Germinal center (tissue), 1 donor: ENCODE data around the gene ZNF550.
"Not testable (repeated sequence)": the region's sequence is repeated elsewhere in the genome, so short reads cannot be mapped to it uniquely, and the experiment has no call there.

Source experiments
- DNase-seq: peaks from one replicate; pipeline ENCODE4 v3.0.0; 2012; ENCODE audit warnings: mixed read lengths, low spot score

The ZNF550 gene

GRCh38 chr19:57527136-57527881, 32.4 kb downstream of the ZNF550 start, which contains the start of gene ZNF549:
TSS of gene ZNF549 (plus strand) at chr19:57527356. CDS start at chr19:57527574, 218 bp downstream.
- DNase-seq, result peak; percentile 97

- not testable (repeated sequence) for DNase-seq
Measured at GRCh38 chr19:57518021-57518420, 41.6 kb downstream of the ZNF550 start.

- no peak for DNase-seq
Measured at GRCh38 chr19:57515255-57515654, 44.4 kb downstream of the ZNF550 start.

- no peak for DNase-seq
Measured at GRCh38 chr19:57512845-57513244, 46.8 kb downstream of the ZNF550 start.

GRCh38 chr19:57511484-57511883, 48.2 kb downstream of the ZNF550 start:
- DNase-seq, result no peak

GRCh38 chr19:57506163-57506562, 53.5 kb downstream of the ZNF550 start:
- no peak for DNase-seq

GRCh38 chr19:57500400-57500799, 59.3 kb downstream of the ZNF550 start:
- not testable (repeated sequence) for DNase-seq

GRCh38 chr19:57499680-57500395, 59.8 kb downstream of the ZNF550 start, which contains the start of gene ZNF773:
TSS of gene ZNF773 (plus strand) at chr19:57499938. CDS start at chr19:57500081, 143 bp downstream.
- peak; percentile 93 for DNase-seq

- not testable (repeated sequence) for DNase-seq
Measured at GRCh38 chr19:57499332-57499679, 60.4 kb downstream of the ZNF550 start.

- not testable (repeated sequence) for DNase-seq
Measured at GRCh38 chr19:57488299-57488644, 71.4 kb downstream of the ZNF550 start.

GRCh38 chr19:57487477-57488298, 72.0 kb downstream of the ZNF550 start, which contains the start of gene ZNF419:
TSS of gene ZNF419 (plus strand) at chr19:57487750. CDS start at chr19:57487951, 201 bp downstream.
- DNase-seq, result peak; percentile 92
